ENCODE measurements around the gene BAHCC1.

Gene BAHCC1

DNA sequence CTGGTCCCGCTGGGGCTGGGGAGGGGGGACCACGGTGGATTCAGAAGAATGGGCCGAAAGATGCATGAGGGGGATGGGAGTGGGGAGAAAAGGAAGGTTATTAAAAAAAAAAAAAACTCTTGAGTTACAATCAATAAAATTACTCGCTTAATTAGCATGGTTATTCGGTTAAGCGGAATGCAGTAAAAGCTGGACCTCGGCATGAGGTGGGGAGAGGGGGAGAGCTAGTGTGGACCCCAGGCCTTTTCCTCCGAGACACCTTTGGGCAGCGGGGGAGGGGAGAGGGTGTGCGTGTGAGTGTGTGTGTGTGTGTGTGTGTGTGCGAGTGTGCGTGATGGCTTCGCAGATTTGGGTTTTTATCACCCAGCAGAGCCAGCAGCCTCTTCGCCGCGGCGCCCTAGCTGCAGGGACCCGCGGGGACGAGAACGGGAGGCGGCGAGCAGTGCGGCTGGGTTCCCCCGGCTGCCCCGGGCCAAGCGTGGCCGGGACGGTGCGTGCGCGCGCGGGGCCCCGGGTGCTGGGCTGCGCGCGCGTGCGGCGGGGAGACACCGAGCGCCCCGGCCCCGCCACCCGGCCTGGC is 3.7 kb downstream of the BAHCC1 start:
- no peak for DNase-seq

DNA sequence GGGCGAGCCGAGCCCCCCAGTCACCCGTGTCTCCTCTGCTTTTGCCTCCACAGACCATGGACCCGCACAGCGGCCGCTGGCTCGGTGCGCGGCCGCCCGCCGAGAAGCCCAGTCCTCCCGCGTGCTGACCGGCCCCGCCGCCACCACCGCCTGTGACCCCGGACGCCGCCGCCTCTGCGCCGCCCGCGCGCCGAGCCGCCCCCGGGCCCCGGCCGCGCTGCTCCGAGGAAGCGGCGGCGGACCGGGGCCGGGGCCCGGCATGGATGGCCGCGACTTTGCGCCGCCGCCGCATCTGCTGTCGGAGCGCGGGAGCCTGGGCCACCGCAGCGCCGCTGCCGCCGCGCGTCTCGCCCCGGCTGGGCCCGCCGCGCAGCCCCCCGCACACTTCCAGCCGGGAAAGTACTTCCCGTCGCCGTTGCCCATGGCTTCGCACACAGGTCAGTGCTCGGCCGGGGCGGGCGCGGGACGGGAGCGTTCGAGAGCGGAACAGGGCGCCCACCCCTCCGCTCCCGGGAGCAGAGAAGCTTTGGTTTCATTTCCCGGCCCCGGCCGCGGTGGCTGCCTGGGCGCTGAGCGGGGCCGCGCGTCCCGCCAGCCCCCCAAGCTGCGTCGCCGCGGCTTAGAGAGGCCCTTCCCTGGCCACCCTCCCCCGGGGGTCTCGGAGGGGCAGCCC is 4.4 kb downstream of the BAHCC1 start:
- no peak for DNase-seq

DNA sequence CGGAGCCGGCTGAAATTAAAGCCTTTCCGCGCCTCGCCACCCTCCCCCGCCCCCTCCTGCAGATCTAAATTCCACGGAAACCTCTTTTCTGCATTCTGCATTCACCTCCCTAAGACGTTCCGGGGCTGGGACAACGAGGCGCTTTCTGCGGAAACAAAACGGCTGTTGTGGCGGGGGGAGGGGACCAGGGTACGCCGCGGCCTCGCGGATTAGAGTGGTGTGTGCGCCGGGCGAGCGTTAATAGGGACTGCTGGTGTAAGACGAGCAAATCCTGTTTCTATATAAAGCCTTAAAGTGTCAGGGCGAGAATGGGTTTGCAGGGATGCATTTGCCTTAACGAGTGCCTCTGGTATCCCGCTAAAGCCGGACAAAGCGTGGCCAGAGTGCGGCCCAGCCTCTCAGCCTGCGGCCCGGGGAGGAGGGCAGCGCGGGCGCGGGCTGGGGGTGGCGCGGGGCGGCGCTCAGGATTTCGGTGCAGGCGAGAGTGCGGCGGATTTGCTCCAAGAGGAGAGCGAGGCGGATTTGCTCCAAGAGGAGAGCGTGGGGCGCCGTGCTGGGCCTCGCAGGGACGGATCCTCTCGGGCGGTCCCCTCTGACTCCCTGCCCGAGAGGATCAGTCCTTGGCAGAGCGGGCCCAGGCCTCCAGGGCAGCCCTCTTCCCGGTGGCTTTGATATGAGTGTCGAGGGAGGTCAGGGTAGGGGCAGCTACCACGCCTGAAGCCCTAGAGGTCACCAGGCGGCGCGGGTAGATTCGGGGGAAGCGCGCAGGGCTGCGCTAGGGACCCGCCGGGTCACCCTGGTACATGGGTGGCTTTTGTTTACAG is 5.1 kb downstream of the BAHCC1 start:
- DNase-seq: no peak

DNA sequence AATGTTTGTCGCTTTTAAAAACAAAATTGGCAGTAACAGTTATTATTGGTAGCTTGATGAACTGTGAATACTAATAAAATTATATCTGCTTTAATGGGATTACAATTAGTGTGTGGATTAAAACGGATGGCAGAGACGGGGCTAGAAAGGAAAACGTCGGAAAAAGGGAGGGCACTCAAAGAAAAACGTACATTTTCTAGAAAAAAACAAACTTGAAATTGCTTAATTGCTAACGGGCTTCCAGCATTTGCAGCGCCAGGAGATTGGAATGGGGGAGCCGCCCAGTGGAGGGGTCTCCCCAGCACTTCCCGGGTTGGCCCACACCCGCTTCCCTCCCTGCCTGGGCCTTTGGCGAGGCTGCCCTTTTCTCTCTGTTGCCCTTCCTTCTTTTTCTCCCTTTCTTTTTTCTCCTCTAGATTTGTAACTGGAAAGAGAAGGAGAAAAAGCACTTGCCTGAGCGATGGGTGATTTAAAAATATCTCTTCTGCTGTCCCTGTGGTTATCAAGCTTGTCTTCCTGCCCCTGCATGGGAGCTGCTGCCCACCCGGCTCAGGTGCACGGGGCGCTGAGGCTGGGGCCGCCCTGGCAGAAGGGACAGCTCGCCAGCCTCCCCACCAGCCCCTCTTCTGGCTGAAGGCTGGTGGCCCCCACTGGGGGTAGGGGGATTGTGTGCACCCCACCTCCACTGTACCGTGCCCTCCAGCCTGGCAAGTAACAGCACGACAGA is 5.9 kb downstream of the BAHCC1 start:
- DNase-seq: no peak

DNA sequence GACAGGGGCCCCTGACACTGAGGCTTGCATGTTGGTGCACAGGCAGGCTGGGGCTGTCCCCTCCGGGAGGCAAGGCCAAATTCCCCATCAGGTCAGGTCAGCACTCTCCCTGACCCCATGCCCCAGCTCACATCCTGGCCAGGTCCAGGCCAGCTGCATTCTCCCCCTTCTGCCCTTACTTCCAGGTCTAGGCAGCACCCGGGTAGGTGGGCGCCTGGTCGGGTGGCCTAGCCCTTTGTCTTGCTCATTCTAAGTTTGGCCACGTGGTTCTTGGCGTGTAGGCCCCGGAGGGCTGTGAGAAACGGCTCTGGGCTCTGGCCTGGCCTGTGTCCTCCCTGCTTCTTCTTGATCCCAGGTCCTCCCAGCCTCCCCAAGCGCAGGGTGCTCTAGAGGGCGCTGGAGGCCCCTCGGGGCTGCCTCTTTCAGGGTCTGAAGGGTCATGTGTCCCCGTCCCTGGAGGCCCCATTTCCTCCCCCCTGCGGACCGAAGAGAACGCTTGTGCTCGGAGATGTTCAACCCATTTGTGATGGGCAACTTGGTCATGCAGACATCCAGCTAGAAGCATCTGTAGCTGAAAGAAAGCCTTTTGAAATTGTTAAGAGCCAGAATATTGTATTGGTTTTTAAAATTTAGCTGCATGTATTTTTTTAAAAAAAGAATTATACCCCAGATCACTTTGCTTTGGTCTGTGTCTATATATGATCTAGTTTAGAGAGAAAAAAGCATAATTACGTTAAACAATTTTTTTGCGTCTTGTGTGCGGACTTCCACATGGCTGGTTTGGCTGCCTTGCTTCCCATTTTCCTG is 6.7 kb downstream of the BAHCC1 start:
- DNase-seq: no peak

DNA sequence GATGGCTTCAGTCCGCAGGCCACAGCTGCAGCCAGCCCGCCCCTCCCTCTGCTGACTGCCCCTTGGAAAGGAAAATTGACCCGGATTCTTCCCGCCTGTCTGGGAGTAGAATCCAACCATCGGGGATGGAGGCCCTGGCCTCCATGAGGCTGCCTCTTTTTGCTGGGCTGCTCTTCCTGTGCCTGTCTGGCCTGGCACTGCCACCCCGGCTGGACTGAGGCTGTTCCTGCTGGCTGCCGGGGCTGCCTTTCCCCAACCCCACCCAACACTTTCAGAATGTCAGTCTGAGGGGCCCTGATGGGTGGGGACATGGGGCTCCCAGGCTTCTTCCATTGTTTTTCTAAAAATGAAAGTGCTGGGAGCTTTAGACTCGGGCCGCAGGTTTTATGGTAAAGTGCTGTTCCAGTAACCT is 7.3 kb downstream of the BAHCC1 start:
- no peak for DNase-seq

DNA sequence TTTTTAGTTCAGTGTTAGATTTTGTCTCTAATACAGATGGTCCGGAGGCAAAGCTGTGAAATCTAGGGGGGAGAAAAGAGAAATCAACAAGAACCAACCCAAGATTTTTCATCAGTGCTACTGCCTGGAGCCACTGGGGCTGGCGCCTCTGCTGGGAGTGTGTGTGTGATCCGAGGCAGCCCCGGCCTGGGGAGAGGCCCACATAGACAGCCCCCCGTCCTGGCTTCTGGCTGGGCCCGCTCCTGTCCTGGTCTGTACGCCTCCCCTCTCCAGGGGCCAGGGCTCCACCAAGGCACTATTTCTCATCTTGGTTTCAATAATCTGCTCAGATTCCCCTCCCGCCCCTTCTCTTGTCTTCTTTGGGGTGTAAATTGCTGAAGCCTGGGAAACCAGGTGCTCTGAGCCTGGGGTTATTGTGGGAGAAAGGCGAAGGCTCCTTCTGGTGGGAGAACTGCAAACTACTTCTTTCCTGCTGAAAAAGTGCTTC is 7.8 kb downstream of the BAHCC1 start:
- no peak for DNase-seq

DNA sequence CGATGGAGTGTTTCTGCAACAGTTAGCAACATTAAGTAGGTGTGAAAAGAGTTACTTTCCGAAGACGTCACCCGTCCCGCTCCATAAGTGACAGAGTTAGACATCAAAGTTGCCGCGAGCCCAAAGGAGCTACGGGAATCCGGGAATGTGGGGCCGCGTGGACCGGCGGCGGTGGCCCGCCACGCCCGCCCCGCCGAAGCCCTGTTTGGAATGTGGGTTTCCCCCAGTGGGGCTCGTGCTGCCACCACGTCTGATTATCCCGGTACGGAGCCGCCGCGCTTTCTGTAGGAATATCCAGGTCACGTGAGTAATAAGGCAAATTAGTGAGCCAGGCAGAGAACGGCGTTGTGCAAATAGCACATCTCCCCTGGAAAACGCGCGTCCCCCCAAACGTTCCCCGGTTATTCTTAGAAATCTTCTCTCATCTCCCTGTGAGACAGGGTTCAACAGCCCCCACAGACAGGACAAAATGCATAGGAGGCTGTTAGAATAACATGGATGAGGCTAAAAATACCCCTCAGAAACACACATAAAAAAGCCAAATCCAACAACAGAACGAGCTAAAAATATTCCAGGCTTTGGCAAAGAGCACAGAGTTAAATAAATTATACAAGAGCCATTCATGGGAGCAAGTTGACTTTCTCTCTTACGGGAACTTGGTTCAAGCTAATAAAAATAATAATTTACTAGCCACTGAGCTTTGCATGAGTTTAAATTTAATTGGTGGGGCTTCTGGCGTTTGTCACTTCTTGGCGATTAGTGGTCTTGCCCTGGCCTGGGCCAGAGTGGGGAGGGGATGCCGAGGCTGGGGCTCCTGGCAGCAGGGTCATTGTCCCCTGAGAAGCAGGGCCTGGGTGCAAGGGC is 8.6 kb downstream of the BAHCC1 start:
- DNase-seq: no peak

DNA sequence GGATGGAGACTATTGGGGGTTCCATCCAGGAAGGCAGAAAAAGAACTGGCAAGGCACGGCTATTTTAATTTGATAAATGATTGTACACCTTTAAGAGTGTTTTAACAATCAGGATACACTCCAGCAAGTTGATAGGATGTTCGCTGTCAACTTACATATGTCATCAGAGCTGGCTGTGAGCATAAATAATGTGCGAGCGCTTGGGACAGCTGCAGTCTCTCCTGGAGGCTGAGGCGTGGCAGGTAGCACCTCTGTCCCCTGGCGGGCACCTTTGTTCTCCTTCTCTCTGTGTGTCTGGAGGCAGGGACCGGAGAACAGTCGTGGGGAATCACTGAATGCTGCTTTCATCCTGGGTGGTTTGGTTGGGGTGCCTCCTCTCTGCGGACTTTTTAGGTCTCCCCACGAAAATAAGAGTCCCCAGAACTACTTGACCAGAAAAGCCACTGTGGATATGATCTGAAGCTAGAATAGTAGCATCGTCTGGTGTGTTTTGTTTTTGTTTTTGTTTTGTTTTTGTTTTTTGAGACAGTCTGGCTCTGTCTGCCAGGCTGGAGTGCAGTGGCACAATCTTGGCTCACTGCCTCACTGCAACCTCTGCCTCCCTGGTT is 9.4 kb downstream of the BAHCC1 start:
- DNase-seq: no peak

DNA sequence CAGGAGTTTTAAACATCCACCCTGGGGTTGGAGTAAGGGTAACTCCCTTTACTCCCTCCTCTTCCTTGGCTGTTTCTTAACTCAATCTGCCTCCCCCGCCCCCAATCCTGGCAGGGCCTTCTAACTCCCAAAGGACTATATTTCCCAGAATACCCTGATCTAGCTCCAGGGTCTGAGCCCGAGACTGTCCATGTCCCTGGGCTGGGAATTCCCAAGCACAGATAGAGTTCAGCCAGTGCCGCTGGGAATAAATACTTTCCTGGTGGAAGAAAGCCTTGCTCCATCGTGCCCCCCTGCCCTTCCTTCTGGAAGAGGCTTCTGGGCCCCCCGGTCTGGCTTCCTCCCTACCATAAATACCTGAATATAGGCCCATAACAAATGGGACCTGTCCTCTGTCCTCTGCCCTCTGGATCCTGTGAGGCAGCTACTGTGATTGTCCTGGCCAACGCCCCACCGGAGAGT is 10.2 kb downstream of the BAHCC1 start:
- no peak for DNase-seq

DNA sequence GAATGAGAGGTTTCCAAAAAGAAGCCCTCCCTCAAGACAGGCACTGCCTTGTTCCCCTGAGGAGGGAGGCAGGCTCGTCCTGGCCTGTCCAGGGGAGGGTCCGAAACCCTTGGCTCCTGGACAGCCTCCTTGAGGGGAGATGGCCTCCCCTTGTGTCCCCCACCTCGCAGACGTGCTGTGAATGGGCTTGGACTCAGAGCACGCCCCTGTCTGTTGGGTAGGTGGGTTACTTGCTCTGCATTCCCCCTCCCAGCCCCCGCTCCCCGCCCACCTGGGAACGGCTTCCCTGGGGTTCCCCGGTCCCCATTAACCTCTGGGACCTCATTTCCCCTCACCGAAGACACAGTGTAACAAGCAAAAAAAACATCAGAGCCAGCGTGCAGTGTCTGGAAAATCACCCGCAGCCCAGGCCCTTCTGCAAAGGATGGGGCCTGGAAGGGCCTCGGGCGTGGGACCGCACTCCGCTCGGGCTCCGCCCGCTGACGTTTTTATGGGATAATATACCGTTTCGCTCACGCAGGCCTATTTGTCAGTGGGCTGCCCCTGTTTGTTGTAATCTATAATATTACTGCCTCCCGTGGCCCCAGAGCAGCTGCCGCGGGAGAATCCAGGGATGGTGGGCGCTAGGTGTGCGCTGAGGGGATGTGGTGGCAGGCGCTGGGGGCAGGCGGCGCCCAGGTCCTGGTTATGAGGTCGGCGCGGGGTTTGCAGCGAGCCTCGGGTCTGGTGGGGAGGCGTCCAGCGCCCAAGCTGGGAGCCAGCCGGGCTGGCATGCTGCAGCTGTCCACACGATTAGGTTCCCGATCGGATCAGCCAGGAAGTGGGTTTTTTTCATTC is 11.1 kb downstream of the BAHCC1 start:
- no peak for DNase-seq

DNA sequence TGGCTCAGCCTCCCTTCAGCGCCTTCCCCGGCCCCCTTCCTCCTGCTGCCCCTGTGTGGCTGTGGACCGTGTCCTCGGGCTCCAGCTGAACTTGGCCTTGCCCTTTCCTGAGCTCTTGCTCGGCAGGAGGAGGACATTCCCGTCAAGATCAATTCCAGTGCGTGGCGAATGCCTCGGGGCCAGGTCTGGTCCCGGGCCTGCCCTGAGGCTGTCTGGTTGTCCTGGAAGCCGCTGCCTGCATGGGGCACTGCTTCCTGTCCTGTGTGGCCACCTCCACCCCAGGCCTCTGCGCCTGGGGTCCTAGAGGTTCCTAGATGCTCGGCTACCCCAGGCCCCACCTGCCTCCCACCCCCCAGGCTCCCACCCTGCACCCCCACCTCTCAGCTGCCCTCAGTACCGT is 12.8 kb downstream of the BAHCC1 start:
- DNase-seq: no peak

DNA sequence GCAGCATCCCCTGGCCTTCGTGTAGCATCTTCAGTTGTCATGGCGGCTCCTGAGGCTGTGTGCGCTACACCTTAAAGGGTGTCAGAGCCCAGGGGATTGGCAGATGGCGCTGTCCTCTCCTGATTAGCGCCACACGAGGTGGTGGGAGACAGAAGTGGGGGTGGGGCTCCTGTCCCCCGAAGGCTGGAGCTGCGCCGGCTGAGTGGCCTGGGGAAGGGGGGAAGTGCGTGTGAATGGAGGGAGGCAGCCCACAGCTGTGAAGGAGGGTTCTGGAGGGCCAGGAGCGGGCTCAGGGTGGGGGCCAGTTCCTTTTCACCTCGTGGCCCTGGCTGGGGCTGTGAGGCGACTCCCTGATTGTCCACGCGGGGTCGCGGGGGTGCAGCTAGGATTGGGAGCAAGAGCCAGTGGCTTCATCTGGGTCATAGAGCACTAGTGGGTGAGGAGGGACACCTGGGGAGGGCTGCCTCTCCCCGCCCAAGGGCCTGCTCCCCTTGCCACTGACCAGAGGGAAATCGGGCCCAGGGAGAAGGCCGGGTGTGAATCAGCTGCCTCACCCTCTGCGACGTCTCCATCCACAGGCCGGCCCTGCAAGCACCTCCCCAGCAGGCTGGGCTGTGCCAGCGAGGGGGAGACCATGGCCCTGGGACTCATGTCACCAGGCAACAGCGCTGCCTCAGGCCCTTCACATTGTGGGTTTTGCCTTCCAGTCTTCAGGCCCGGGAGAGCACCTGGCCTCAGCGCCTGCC is 14.1 kb downstream of the BAHCC1 start:
- no peak for DNase-seq

DNA sequence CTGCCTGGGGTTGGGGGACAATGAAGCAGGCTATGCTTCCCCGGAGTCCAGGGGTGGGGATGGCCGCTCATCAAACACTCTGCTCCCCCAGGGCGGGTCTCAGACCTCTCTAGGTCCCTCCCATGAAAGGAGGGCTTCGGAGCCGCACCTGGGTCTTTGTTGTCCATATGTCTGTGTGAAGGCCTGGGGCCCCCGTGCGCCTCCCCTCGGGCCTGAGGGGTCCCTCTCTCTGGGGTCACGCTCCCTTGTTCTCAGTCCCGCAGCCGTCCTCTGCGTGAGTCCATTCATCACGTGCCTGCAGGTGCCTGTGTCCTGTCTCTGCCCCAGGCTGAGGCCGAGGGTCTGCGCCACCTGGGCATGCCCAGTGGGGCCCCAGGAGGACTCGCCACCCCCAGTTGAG is 15.6 kb downstream of the BAHCC1 start:
- no peak for DNase-seq

DNA sequence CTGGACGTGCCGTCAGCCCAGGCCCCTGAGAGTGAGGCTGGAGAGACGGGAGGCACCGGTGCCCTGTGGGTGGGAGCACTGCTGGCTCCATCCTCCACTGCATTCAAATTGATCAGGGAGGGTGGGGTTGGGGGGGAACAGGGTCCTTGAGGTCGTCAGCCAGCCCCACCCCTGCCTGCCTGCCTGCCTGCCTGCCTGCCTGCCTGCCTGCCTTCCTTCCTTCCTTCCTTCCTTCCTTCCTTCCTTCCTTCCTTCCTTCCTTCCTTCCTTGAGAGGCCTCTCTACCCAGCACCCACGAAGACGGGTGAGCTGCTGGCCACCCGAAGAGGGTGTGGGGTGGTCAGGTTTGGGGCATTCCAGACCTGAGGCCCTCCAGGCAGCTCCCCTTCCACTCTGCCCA is 16.0 kb downstream of the BAHCC1 start:
- no peak for DNase-seq

DNA sequence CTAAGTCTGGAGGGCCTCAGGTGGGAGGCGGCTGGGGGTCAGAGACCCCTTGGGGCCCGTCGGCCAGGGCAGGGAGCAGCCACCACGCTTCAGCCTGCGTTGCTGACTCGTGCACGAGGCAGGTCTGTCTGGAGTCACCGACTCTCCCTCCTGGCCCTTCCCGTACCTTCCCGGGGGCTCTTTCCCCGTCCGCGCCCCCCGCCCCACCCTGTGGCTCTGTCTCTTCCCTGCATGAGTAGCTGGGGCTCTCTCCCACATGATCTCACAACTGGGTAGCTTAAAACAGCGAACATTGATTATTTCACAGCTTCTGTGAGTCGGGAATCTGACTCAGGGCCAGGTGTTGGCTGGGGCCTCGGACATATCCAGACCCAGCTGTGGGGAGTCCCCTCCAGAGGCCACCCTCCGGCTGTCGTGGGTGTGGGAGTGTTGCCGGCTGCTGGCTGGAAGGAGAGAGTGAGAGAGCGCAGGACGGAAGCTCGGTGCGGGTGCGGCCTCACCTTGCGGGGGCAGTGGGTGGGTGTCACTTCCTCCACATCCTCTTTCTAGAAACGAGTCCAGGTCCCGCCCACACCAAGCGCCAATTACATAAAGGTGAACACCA is 17.3 kb downstream of the BAHCC1 start:
- DNase-seq: no peak

DNA sequence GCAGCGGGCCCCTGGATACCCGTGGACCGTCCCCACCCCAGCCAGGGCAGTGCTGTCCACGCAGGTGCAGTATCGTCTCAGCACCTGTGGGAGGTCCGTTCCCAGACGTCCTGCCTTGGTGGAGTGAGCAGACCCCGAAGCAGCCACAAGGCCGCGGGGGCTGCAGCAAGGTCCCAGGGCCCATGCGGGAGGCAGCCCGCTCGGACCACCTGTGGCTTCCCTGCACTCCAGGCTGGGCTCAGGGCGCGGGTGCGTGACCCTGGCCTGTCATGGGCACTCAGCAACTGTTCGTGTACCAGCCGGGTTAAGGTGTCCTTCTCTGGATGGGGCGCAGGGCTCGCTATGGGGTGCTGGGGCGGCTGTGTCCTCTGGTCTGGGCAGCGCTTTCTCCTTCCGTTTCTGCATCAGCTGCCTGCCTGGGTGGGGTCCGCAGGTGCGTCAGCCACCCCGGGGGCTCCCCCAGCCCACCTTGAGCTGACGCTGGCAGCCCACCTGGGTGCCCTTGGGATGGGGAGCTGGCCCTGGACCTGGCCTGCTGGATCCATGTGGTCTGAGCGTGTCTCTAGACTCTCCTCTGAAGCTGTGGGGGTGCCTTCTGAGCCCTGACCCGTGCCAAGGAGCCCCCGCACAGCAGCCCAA is 18.4 kb downstream of the BAHCC1 start:
- no peak for DNase-seq

All from NCI-H1436 treated with DMSO at 0.1 percent for 48 hours (cell line).